GM18499 (cell line): ENCODE measurements around the gene MRNIP.
"Not testable (repeated sequence)": the region's sequence is repeated elsewhere in the genome, so short reads cannot be mapped to it uniquely, and the experiment has no call there.

Source experiments
- ATAC-seq: cut with Tn5 transposase; IDR thresholded peaks from one replicate; pipeline ENCODE4 v1.9.1; 2021; ENCODE audit warnings: moderate number of reproducible peaks; ENCODE audit not compliant: insufficient read depth, unreplicated experiment

Gene MRNIP

DNA sequence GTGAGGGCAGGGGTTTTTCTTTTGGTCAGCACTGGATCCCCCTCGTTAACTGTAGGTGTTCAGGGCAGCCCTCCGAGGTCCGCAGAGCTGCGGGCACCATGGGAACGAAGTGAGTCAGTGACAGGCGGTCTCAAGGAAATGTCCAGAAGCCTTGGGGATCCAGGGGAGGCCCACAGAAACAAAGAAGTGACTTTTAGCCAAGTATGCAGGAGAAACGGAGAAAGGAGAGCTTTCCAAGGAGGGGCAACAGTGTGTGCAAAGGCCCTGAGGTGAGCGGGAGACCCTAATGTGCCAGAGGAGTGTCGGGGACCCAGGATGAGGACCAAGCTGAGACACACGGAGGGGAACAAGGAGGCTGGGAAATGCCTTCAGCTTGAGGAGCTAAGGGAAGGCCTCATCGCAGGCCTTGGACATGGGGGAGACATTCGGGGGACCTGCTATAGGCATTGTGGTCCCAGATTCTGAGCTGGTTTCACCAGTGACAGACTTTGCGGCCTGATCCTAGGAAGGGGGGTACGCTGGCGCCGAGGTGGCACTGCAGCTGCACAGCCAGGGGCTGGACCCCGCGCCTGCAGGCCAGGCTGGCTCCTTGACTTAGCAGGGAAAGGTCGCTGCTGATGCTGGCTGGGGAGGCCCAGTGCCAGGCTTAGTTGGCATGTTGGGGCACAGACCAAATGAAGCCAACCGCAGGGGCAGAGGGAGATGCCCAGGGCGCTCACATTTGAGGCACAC lies 61.6 kb downstream of the MRNIP start:
- ATAC-seq: no peak

DNA sequence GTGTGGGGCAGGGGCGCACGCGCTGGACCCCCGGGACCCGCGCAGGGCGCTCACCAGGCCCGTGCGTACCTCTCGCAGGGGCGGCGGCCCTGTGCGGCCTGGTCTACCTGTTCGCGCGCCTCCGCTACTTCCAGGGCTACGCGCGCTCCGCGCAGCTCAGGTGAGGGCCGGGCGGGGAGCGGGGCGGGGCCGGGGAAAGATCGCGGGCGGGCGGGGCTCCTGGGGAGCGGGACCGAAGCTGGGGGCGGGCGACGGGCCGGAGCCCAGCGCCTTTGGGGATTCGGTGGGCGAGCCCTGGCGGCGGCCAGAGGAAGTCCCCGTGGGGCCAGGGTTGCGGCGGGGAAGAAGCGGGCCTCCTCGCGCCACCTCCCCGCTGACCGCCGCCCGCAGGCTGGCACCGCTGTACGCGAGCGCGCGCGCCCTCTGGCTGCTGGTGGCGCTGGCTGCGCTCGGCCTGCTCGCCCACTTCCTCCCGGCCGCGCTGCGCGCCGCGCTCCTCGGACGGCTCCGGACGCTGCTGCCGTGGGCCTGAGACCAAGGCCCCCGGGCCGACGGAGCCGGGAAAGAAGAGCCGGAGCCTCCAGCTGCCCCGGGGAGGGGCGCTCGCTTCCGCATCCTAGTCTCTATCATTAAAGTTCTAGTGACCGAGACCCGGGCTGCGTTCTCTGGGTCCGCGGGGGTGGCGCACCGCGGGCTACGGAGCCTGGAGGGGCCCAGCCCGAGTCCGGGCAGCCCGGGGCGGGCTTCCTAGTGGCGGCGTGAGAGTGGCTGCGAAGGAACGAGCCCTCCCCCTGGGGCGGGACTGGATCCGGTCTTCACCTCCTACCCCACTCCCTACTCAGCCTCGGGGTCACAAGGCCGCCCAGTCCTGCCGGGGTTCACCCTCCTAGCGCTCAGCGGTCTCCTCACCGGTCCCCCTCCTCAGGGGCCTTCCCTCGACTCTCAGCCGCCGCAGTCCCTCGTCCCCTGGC lies 62.5 kb downstream of the MRNIP start:
- ATAC-seq: peak; percentile 52

GRCh38 chr5:179795049-179795862 lies 63.4 kb downstream of the MRNIP start:
- ATAC-seq: no peak

GRCh38 chr5:179794575-179794974 lies 64.0 kb downstream of the MRNIP start:
- no peak for ATAC-seq

GRCh38 chr5:179794171-179794570 lies 64.4 kb downstream of the MRNIP start:
- ATAC-seq: no peak

DNA sequence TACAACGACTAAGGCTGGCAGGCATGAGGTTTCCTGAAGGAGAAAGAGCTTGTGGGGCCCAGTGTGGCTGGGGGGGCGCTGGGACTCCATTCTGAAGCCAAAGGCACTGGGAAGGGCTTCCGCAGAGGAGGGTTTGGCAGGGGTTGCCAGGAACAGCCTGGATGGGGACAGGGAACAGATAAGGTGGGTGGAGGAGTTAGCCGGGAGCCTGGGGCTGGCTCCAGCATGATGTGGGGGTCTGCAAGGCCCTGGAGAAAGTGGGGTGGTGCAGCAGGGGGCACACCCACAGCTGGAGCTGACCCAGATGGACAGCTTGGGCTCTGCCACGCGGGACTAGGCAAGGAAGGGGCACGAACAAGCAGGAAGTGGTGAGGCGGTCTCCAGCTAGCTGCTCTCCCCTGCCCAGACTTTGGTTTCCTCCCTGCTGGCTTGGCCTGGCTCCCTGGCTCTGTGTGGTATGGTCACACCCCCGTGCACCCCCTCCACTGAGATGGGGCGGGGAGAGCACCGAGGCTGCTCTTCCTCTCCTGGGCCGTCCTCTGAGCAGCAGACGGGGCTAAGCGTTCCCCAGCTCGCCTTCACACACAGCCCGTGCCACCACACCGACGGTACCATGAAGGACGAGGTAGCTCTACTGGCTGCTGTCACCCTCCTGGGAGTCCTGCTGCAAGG lies 65.0 kb downstream of the MRNIP start, which contains the start of gene LTC4S:
Gene LTC4S (plus strand): TSS at position 519 of the 672 bp plus-strand sequence. CDS start 95 bp downstream, at position 614.
- ATAC-seq: no peak

- ATAC-seq: no peak
Observed at GRCh38 chr5:179792612-179793467, 65.8 kb downstream of the MRNIP start.

DNA sequence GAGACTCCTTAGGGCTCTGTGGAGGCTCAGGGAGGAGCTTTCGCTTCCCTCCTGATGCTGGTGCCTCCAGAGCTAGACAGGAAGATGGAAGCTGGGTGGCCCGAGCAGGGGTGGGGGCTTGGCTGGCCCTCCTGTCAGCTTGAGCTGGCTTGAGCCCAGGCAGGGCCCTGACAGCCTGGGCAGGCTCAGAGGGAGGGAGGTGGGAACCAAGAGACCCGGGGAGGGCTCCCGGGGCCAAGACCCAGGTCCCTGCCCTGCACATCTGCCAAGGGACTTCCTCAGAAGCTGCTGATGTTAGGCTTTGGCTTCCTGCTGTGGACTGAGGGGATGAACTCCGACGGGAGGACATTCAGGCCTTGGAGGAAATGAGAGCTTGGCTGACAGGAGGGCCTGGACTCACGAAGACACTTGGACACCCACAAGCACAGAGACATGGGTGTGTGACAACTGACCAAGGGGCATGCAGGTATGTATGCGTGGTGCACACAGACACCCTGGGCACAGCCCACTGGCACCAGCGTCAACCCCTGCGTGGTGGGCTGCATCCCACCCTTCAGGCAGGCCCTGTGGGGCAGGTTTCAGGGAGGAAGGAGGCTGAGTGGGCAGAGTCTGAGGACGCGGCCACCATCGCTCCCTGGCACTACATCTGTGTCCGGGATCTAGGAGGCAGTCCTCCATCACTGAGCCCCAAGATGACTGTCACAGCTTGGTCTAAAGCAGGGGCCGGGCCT lies 66.6 kb downstream of the MRNIP start:
- ATAC-seq: no peak

DNA sequence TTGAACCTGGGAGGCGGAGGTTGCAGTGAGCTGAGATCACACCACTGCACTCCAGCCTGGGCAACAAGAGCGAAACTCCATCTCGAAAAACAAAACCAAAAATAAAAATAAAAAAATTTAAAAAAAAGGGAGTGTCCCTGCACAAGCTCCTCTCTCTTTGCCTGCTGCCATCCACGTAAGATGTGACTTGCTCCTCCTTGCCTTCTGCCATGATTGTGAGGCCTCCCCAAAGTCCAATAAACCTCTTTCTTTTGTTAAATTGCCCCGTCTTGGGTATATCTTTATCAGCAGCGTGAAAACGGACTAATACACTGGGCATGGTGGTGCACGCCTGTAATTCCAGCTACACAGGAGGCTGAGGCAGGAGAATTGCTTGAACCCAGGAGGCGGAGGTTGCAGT lies 69.3 kb downstream of the MRNIP start:
- not testable (repeated sequence) for ATAC-seq

DNA sequence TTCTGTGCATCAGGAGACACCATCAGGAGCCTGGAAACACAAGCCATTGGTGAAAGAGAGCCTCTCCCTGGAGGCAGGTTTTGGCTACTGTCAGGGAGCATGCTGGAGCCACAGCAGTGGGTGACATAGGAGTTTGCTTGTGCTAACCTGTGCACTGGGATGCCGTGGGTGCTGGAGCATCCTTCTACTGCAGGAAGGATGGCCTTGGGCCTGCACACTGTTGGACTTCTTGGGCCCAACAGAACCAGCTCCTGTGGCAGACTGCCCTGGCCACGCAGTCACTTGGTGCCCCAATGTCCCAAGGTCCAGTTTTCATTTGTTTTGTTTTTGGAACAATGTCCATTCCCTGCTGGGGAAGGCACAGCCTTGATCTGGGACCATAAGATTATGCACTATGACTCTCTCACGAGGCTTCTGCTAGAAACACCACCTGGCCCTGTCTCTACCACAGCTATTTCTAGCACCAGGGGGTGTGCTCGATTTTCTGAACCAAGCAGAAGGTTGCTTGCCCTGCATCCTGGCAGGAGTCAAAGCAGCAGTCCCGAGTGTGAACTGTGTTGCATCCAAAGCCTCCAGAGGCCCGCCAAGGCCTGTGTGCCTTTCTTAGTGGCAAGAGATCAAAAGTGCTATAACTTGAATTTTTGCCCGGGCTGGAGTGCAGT lies 70.3 kb downstream of the MRNIP start:
- no peak for ATAC-seq
